Right lobe of liver (tissue), 6 donors: ENCODE data around the gene BAMBI. TPM values are rescaled to one million over a fixed set of nuclear protein-coding genes. Genes with fewer than 3 reads are reported as not detected.

Experiments used
- ATAC-seq, 4 donors: fragments of 200-7000 bp; cut with Tn5 transposase; one replicate each; pipeline ENCODE4 v1.9.1; 2020; ENCODE audit warnings: mild to moderate bottlenecking in 4 of 4, moderate library complexity in 4 of 4
- DNase-seq, 3 donors: peaks; one replicate each; pipeline ENCODE4 v3.0.0-alpha.2; 2020
- H3K27ac ChIP-seq, 3 donors: fragments of 200-600 bp; one replicate each; pipeline ENCODE4 v1.8.0; 2022
- H3K27me3 ChIP-seq, 2 donors: fragments of 200-600 bp; one replicate each; pipeline ENCODE4 v1.8.0; 2022
- H3K36me3 ChIP-seq, 4 donors: fragments of 200-600 bp; sonication (generic) in 1 of 4; one replicate each; pipeline versions ENCODE4 v1.5.1 to v1.8.0; 2017 to 2022; ENCODE audit warnings: control low read depth in 1 of 4
- H3K4me1 ChIP-seq, 4 donors: fragments of 200-600 bp; sonication (generic) in 1 of 4; one replicate each; pipeline versions ENCODE4 v1.5.1 to v1.8.0; 2017 to 2022; ENCODE audit warnings: control low read depth in 1 of 4
- H3K4me3 ChIP-seq, 3 donors: fragments of 200-600 bp; one replicate each; pipeline ENCODE4 v1.8.0; 2022
- H3K9me3 ChIP-seq, 4 donors: fragments of 200-600 bp; sonication (generic) in 1 of 4; one replicate each; pipeline versions ENCODE4 v1.5.1 to v1.8.0; 2017 to 2022; ENCODE audit warnings: control low read depth in 1 of 4
- CTCF ChIP-seq, 4 donors: fragments of 200-600 bp in 3 of 4; fragments of 450-650 bp in 1 of 4; IDR thresholded peaks; one replicate each; pipeline versions ENCODE4 v1.5.1 to v1.8.0; 2016 to 2022; ENCODE audit warnings: antibody characterized with exemption in 4 of 4, mild to moderate bottlenecking in 2 of 4
- POLR2A ChIP-seq: fragments of 450-650 bp; IDR thresholded peaks from one replicate; pipeline ENCODE4 v1.6.1; 2017; ENCODE audit warnings: antibody characterized with exemption, mild to moderate bottlenecking
- WGBS: methylation state at CpG from one replicate; pipeline ENCODE4 v1.1.6; 2018; ENCODE audit warnings: low coverage, low lambda C conversion rate; ENCODE audit not compliant: insufficient coverage; ENCODE audit errors: missing lambda C conversion rate; 5-methylcytosine and 5-hydroxymethylcytosine counted together
- intact Hi-C, 2 donors: fragments of 100-400 bp; cut with DNase I; formaldehyde crosslinking; loops; one replicate each; pipeline versions ENCODE4 v1.11.2 to v1.14.1; 2022
- small RNA-seq, 2 experiments: library from RNA; depleted of rRNA; stranded (forward); fragments of <200 nt; gene quantifications; one replicate each; pipeline ENCODE3, GENCODE V24; 2016
- total RNA-seq, 6 experiments: library from RNA; depleted of rRNA in 2 of 6; stranded (reverse); fragments of >200 nt in 2 of 6; fragmentation: NEBNext Ultra II Directional in 3 of 6; extraction: Animal tissue kit (Norgen Biotek cat#: 25700) in 3 of 6; gene quantifications; one replicate each; pipeline versions ENCODE4 v1.1.0 to v1.2.4, GENCODE V29; 2016 to 2023
- donor health status: DM: no; HTN: yes; CAD: no.
- donor health status: DM: no; HTN: no; CAD: no.
- donor health status: DM: no; HTN: no; CAD: no.
- donor health status: DM: no; HTN: yes; CAD: no.
- donor health status: DM: no; HTN: yes; CAD: no.

Gene BAMBI
- total RNA-seq, 6 experiments from 2014 or later = 2.4 to 22.4 (median 7.2) TPM

GRCh38 chr10:28732091-28732490 lies 54.8 kb downstream of the BAMBI start:
- Histone ChIP-seq H3K27ac (no peak overlapping the region), H3K9me3 (no peaks in the 10 kb centered on the region), H3K4me1 (peaks cover 0 to 10% (median 0%) of the 10 kb centered on the region in 4 donors), H3K4me3 (no peak overlapping the region), H3K36me3 (no peaks in the 10 kb centered on the region), H3K27me3 (no peaks in the 10 kb centered on the region)
- TF ChIP-seq POLR2A = no peak
- no peak for TF ChIP-seq CTCF (IDR thresholded peaks at IDR 0.05)
- no peak for ATAC-seq
- DNase-seq = no peak
- 87% methylated on average over 6 of the region's 8 CpGs for WGBS
- intact Hi-C loops = no loop called here

Small RNA genes within 50 kb of the gene (small RNA-seq; reads per million reads assigned to genes)
- gene RNU4ATAC6P (0 reads per million in 2 experiments), gene RNU6-1067P (0.10 to 0.52 reads per million in 2 experiments)

Other genes starting within 250 kb of the BAMBI start
- 10 to 100 TPM; 34.3 to 52.4 (median 48.9) TPM for gene WAC, start 144.4 kb upstream of the BAMBI start, total RNA-seq